Kidney (tissue), 14 donors: ENCODE data around the gene HSF5. TPM values are rescaled to one million over a fixed set of nuclear protein-coding genes. Genes with fewer than 3 reads are reported as not detected.

ENCODE experiments used
- DNase-seq, 5 donors: peaks; one replicate each; pipeline ENCODE4 v3.0.0-alpha.2; 2013 to 2020
- FAIRE-seq: peaks from 2 replicates; lab custom pipeline; 2012; peaks lifted over from hg19 to GRCh38; lab: Jason Lieb, UNC
- H3K27ac ChIP-seq, 2 donors: one replicate each; pipeline ENCODE4 v1.7.0; 2013; ENCODE audit warnings: low read depth in 2 of 2, low read length in 2 of 2, inconsistent platforms in 1 of 2
- H3K27me3 ChIP-seq: one replicate; pipeline ENCODE4 v1.7.1; 2013; ENCODE audit warnings: low read length, inconsistent platforms; ENCODE audit not compliant: control insufficient read depth, insufficient read depth
- H3K36me3 ChIP-seq, 3 donors: one replicate each; pipeline versions ENCODE4 v1.7.0 to v1.7.1; 2013; ENCODE audit warnings: low read length in 3 of 3, control low read depth in 1 of 3, inconsistent platforms in 1 of 3; ENCODE audit not compliant: insufficient read depth in 3 of 3, control insufficient read depth in 2 of 3
- H3K4me1 ChIP-seq, 3 donors: one replicate each; pipeline versions ENCODE4 v1.7.0 to v1.7.1; 2013; ENCODE audit warnings: low read length in 3 of 3, inconsistent platforms in 1 of 3, low read depth in 1 of 3; ENCODE audit not compliant: control insufficient read depth in 2 of 3, insufficient read depth in 2 of 3
- H3K4me3 ChIP-seq, 3 donors: one replicate each; pipeline versions ENCODE4 v1.7.0 to v1.8.1; 2013; ENCODE audit warnings: low read length in 3 of 3, control low read depth in 1 of 3, inconsistent platforms in 1 of 3
- H3K9ac ChIP-seq, 3 donors: one replicate each; pipeline versions ENCODE4 v1.7.0 to v1.7.1; 2013; ENCODE audit warnings: low read length in 3 of 3, control low read depth in 1 of 3, inconsistent platforms in 1 of 3
- H3K9me3 ChIP-seq, 3 donors: one replicate each; pipeline versions ENCODE4 v1.7.0 to v1.7.1; 2013; ENCODE audit warnings: low read length in 3 of 3, control low read depth in 1 of 3, inconsistent platforms in 1 of 3; ENCODE audit not compliant: control insufficient read depth in 2 of 3, insufficient read depth in 1 of 3
- CTCF ChIP-seq: IDR thresholded peaks from 3 replicates; pipeline ENCODE4 v1.5.1; 2012; ENCODE audit warnings: mild to moderate bottlenecking, moderate library complexity, borderline replicate concordance; ENCODE audit not compliant: insufficient read depth; ENCODE audit errors: extremely low read depth
- intact Hi-C: fragments of 100-400 bp; cut with DNase I; formaldehyde crosslinking; loops from one replicate; pipeline ENCODE4 v1.11.1; 2022
- polyA plus RNA-seq: library from polyadenylated mRNA; stranded (reverse); fragments of 350-450 nt; fragmentation: Illumina TruSeq; extraction: RNeasy Lipid Tissue Mini Kit (QIAGEN cat#74804); gene quantifications from one replicate; pipeline ENCODE4 v1.2.3, GENCODE V29; 2014; ENCODE audit warnings: low read depth, low replicate concordance; ENCODE audit not compliant: insufficient read depth
- total RNA-seq: library from RNA; stranded (reverse); fragmentation: NEBNext Ultra II Directional; extraction: Animal tissue kit (Norgen Biotek cat#: 25700); gene quantifications from one replicate; pipeline ENCODE4 v1.2.1, GENCODE V29; 2021
- donor health status: control.
- donor health status: control.
- donor health status: control.
- donor health status: control.
- donor health status: control.
- donor health status: DM: yes; HTN: yes; CAD: no.
- donor health status: Normal renal cell carcinoma (clear cell type).

HSF5 gene
- total and polyA plus RNA-seq, 2 donors from 2014 or later: 0.19 TPM; not detected in 1

GRCh38 chr17:58535431-58535830, 47.2 kb upstream of the HSF5 start:
- Histone ChIP-seq H3K9ac (no peak overlapping the region), H3K9me3 (no peaks in the 10 kb centered on the region), H3K27ac (no peak overlapping the region), H3K4me3 (no peak overlapping the region), H3K27me3 (no peaks in the 10 kb centered on the region), H3K36me3 (no peaks in the 10 kb centered on the region), H3K4me1 (peaks cover 0 to 14% (median 0%) of the 10 kb centered on the region in 3 donors)
- TF ChIP-seq CTCF: no peak
- no peak for DNase-seq
- intact Hi-C loops: no loop called here
- FAIRE-seq: no peak

GRCh38 chr17:58534901-58535421, 46.8 kb upstream of the HSF5 start:
- peaks cover 0 to 14% (median 0%) of the 10 kb centered on the region in 3 donors for H3K4me1 ChIP-seq
- H3K9me3 ChIP-seq: no peaks in the 10 kb centered on the region
- no peaks in the 10 kb centered on the region for H3K36me3 ChIP-seq
- FAIRE-seq: no peak
- H3K27ac ChIP-seq: no peak overlapping the region
- H3K27me3 ChIP-seq: no peaks in the 10 kb centered on the region
- no peak for TF ChIP-seq CTCF
- intact Hi-C loops: no loop called here
- H3K4me3 ChIP-seq: no peak overlapping the region
- no peak overlapping the region for H3K9ac ChIP-seq
- DNase-seq: no peak

GRCh38 chr17:58534331-58534730, 46.1 kb upstream of the HSF5 start:
- no peak overlapping the region for H3K4me3 ChIP-seq
- no peaks in the 10 kb centered on the region for H3K27me3 ChIP-seq
- FAIRE-seq (no peak), DNase-seq (no peak)
- no peaks in the 10 kb centered on the region for H3K9me3 ChIP-seq
- H3K27ac ChIP-seq: no peak overlapping the region
- intact Hi-C loops: no loop called here
- H3K36me3 ChIP-seq: no peaks in the 10 kb centered on the region
- TF ChIP-seq CTCF: no peak
- H3K9ac ChIP-seq: no peak overlapping the region
- peaks cover 0 to 14% (median 0%) of the 10 kb centered on the region in 3 donors for H3K4me1 ChIP-seq
